Colonic mucosa (tissue), 4 donors: ENCODE measurements around the gene LTBP3. TPM values are rescaled to one million over a fixed set of nuclear protein-coding genes. Genes with fewer than 3 reads are reported as not detected.
A peak's percentile ranks its signal among the peaks of the same experiment; 100 is the strongest.
"Not testable (repeated sequence)": the region's sequence is repeated elsewhere in the genome, so short reads cannot be mapped to it uniquely, and the experiment has no call there.

Experiments used
- DNase-seq: peaks from one replicate; pipeline ENCODE4 v3.0.0-alpha.2; 2020
- H3K27ac ChIP-seq: fragments of 200-600 bp; one replicate; pipeline ENCODE4 v1.8.0; 2021
- H3K27me3 ChIP-seq: fragments of 200-600 bp; one replicate; pipeline ENCODE4 v1.8.0; 2021
- H3K36me3 ChIP-seq: fragments of 200-600 bp; one replicate; pipeline ENCODE4 v1.8.0; 2021
- H3K4me1 ChIP-seq: fragments of 200-600 bp; one replicate; pipeline ENCODE4 v1.8.0; 2021; ENCODE audit warnings: mild to moderate bottlenecking
- H3K4me3 ChIP-seq: fragments of 200-600 bp; one replicate; pipeline ENCODE4 v1.8.0; 2021
- H3K9ac ChIP-seq, 2 donors: one replicate each; pipeline ENCODE4 v1.7.0; 2013; ENCODE audit warnings: control low read depth in 2 of 2, low read depth in 2 of 2, low read length in 2 of 2
- H3K9me3 ChIP-seq: fragments of 200-600 bp; one replicate; pipeline ENCODE4 v1.8.0; 2021
- intact Hi-C: fragments of 100-400 bp; cut with DNase I; formaldehyde crosslinking; loops from one replicate; pipeline ENCODE4 v1.14.1; 2022
- total RNA-seq, 2 donors: library from RNA; stranded (reverse); fragmentation: NEBNext Ultra II Directional in 1 of 2; extraction: Animal tissue kit (Norgen Biotek cat#: 25700) in 1 of 2; gene quantifications; one replicate each; pipeline ENCODE4 v1.2.1, GENCODE V29; 2021
- TF ChIP-seq, protein P1 (sequence below): fragments of 200-600 bp; IDR thresholded peaks from one replicate; pipeline ENCODE4 v1.8.0; 2022; ENCODE audit warnings: antibody characterized with exemption, mild to moderate bottlenecking
- donor health status: healthy.
- donor health status: DM: no; HTN: no; CAD: no.
- donor health status: DM: no; HTN: no; CAD: no.

The LTBP3 gene
- total RNA-seq, 2 donors from 2014 or later, result 27.3 to 31.1 TPM

DNA sequence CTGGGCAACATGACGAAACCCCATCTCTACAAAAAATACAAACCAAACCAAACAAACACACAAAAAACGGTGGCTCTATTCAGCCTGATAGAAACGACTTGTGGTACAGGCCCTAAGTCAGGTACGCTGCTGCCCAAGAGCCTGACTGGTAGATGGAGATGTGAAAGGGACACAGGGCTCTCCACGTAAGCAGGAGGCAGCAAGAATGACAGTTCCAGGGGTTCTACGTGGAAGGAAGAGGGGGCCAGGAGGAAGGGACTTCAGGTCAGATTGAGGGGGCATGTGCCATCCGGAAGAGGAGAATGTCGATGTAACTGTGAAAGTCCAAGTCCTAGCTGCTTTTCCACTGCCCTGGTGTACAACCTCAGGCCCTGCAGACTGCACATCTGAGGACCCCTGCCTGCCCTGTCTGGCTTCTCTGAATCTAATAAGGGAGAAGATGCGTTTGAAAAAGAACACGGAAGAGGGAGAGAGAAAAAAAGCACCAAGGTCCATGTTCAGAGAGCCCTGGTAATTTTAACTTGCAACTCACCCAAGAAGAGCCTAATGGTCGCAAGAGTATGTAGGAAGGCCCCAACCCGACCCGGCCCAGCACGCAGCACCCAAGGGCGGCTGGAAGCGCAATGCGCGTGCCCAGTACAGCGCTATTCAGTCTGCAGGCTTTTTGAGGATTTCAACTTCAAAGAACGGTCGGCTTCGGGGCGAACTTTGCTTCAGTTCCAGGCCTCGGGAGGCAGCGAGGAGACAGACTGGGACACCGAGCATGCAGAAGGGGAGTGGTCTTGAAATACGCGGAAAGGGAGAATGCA is 11.2 kb upstream of the LTBP3 start:
- H3K27ac ChIP-seq, result peak overlapping the region; percentile 95
- TF ChIP-seq, protein P1, sequence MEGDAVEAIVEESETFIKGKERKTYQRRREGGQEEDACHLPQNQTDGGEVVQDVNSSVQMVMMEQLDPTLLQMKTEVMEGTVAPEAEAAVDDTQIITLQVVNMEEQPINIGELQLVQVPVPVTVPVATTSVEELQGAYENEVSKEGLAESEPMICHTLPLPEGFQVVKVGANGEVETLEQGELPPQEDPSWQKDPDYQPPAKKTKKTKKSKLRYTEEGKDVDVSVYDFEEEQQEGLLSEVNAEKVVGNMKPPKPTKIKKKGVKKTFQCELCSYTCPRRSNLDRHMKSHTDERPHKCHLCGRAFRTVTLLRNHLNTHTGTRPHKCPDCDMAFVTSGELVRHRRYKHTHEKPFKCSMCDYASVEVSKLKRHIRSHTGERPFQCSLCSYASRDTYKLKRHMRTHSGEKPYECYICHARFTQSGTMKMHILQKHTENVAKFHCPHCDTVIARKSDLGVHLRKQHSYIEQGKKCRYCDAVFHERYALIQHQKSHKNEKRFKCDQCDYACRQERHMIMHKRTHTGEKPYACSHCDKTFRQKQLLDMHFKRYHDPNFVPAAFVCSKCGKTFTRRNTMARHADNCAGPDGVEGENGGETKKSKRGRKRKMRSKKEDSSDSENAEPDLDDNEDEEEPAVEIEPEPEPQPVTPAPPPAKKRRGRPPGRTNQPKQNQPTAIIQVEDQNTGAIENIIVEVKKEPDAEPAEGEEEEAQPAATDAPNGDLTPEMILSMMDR, result no peak
- no peak for DNase-seq
- peak overlapping the region; percentile 85 to 97 for H3K9ac ChIP-seq
- no peaks in the 10 kb centered on the region for H3K36me3 ChIP-seq
- H3K9me3 ChIP-seq, result no peaks in the 10 kb centered on the region
- intact Hi-C loops, result no loop called here
- H3K4me1 ChIP-seq, result peaks cover 27% of the 10 kb centered on the region
- peak overlapping the region; percentile 84 for H3K4me3 ChIP-seq
- no peaks in the 10 kb centered on the region for H3K27me3 ChIP-seq

DNA sequence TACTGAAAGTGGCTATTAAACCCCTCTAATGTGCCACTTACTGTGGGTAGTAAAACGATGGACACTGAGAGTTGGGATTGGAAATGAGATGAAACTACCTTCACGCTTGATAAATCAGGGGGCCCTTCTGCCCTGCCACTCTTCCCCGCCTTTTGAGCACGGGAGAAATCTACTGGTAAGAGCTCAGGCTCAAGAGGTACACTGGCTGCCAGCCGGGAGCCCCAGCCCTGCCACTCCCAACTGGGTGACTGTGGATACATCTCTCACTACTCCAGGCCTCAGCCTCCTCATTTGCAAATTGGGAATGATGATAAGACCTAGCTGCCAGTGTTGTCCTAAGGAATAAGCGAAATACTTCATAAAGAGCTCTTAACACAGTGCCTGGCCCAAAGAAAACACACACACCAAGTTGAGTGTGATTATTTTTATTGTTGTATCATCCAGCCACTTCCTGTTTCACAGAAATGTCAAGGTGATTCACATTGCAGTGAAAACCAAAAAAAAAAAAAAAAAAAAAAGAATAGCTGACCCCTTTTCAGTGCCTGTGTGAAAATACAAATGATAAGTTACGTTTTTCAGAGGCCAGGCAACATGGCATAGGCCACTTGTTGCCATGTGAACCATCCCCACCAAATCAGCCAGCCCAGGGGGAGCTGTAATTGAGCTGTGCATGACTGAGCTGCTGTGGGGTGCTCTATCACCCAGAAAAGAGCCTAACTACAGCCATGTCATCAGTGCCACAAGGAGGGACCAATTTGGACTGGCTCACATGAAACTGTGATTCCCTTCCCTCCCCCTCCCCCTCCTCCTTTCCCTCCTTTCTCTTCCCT is 7.7 kb upstream of the LTBP3 start:
- no peaks in the 10 kb centered on the region for H3K27me3 ChIP-seq
- H3K4me1 ChIP-seq, result peaks cover 6% of the 10 kb centered on the region
- no peak overlapping the region for H3K4me3 ChIP-seq
- no peaks in the 10 kb centered on the region for H3K36me3 ChIP-seq
- no peak overlapping the region for H3K9ac ChIP-seq
- peak overlapping the region; percentile 15 for H3K27ac ChIP-seq
- intact Hi-C loops, result no loop called here
- TF ChIP-seq, protein P1, result no peak
- DNase-seq, result no peak
- no peaks in the 10 kb centered on the region for H3K9me3 ChIP-seq

DNA sequence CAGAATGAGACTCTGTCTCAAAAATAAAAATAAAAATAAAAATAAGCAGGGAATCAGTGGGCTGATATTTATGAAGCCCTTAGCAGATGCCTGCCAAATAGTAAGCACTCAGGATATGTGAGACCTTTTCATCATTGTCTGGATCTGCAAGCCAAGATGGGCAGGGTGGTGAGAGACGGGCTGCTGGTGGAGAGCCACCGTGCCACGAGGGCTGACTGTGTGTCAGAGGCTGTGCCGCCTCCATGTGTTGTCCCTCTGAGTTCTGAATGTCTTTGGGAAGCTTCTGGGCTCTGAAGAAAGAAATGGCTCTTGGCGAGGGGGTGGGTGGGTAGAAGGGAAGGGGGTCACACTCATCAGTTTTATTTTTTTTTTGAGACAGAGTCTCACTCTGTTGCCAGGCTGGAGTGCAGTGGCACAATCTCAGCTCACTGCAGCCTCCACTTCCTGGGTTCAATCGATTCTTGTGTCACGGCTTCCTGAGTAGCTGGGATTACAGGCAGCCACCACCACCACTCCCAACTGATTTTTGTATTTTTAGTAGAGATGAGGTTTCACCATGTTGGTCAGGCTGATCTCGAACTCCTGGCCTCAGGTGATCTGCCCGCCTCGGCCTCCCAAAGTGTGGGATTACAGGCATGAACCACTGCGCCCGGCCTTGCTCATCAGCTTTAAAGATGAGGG is 6.9 kb upstream of the LTBP3 start:
- H3K36me3 ChIP-seq, intact Hi-C loops, H3K4me3 ChIP-seq, H3K9ac ChIP-seq, H3K27me3 ChIP-seq, DNase-seq, H3K9me3 ChIP-seq: not testable (repeated sequence)
- peaks cover 11% of the 10 kb centered on the region for H3K4me1 ChIP-seq
- H3K27ac ChIP-seq, result peak overlapping the region; percentile 15

DNA sequence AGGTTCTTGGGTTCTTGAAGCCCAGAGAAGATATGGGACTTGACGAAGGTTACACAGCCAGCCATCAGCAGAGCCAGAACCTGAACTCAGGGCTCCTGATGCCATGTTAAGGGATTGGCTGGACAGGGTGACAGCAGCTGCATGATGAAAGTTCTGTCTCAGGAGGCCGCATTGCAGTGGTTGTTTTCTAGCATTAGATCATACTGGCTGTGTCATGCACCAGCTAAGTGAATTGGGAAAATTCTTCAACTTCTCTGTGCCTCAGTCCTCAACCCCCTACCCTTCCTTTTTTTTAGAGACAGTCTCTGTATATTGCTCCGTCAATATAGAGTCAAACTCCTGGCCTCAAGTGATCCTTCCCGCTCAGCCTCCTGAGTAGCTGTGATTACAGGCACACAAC is 5.4 kb upstream of the LTBP3 start:
- DNase-seq, result no peak
- Histone ChIP-seq H3K4me1 (peaks cover 19% of the 10 kb centered on the region), H3K36me3 (no peaks in the 10 kb centered on the region), H3K27me3 (no peaks in the 10 kb centered on the region), H3K27ac (no peak overlapping the region), H3K4me3 (no peak overlapping the region), H3K9me3 (no peaks in the 10 kb centered on the region), H3K9ac (no peak overlapping the region)
- intact Hi-C loops, result no loop called here
- TF ChIP-seq, protein P1, result no peak

DNA sequence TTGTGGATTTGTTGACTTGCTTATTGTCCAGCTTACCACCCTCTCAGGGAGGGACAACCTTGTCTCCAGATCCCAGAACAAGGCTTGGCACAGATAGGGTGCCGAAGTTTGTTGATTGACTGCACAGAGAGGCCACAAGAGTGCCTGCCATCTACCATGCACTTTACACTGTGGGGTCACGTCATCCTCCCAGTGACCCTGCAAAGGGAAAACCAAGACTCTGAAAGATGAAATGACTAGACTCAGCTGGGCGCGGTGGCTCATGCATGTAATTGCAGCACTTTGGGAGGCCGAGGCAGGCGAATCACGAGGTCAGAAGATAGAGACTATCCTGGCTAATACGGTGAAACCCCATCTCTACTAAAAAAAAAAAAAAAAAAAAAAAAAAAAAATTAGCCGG is 4.6 kb upstream of the LTBP3 start:
- H3K9me3 ChIP-seq, result no peaks in the 10 kb centered on the region
- no peaks in the 10 kb centered on the region for H3K27me3 ChIP-seq
- no peak for DNase-seq
- no peak overlapping the region for H3K4me3 ChIP-seq
- intact Hi-C loops, result no loop called here
- no peak overlapping the region for H3K27ac ChIP-seq
- H3K36me3 ChIP-seq, result no peaks in the 10 kb centered on the region
- H3K9ac ChIP-seq, result no peak overlapping the region
- TF ChIP-seq, protein P1, result no peak
- peaks cover 18% of the 10 kb centered on the region for H3K4me1 ChIP-seq
